Neural progenitor cell (in vitro differentiated cells): ENCODE data around the gene ATP11A. TPM values are rescaled to one million over a fixed set of nuclear protein-coding genes. Genes with fewer than 3 reads are reported as not detected.
A peak's percentile ranks its signal among the peaks of the same experiment; 100 is the strongest.

Experiments
- DNase-seq: peaks from one replicate; pipeline ENCODE4 v3.0.0-alpha.2; 2016; ENCODE audit warnings: low spot score
- H2AFZ ChIP-seq: fragments of 200-600 bp; sonication (generic); replicated peaks from 2 replicates; pipeline ENCODE4 v1.6.1; 2016; ENCODE audit warnings: antibody characterized with exemption
- H3F3A ChIP-seq: fragments of 200-600 bp; sonication (generic); 2 replicates; pipeline ENCODE4 v1.6.1; 2016; ENCODE audit warnings: antibody characterized with exemption, low read depth
- H3K27ac ChIP-seq: fragments of 200-600 bp; sonication (generic); 2 replicates; pipeline ENCODE4 v1.5.1; 2016; ENCODE audit warnings: mild to moderate bottlenecking
- H3K27me3 ChIP-seq: fragments of 200-600 bp; sonication (generic); 2 replicates; pipeline ENCODE4 v1.6.1; 2016; ENCODE audit warnings: mild to moderate bottlenecking, moderate library complexity
- H3K36me3 ChIP-seq: fragments of 200-600 bp; sonication (generic); 2 replicates; pipeline ENCODE4 v1.5.1; 2016
- H3K4me1 ChIP-seq: fragments of 200-600 bp; sonication (generic); 2 replicates; pipeline ENCODE4 v1.6.1; 2016; ENCODE audit warnings: mixed run types
- H3K4me2 ChIP-seq: fragments of 200-600 bp; sonication (generic); 2 replicates; pipeline ENCODE4 v1.6.1; 2016
- H3K4me3 ChIP-seq: fragments of 200-600 bp; sonication (generic); 2 replicates; pipeline ENCODE4 v1.5.1; 2016
- H3K79me2 ChIP-seq: fragments of 200-600 bp; sonication (generic); 2 replicates; pipeline ENCODE4 v1.6.1; 2016; ENCODE audit warnings: low read depth
- H3K9ac ChIP-seq: fragments of 200-600 bp; sonication (generic); 2 replicates; pipeline ENCODE4 v1.6.1; 2016
- H3K9me3 ChIP-seq: fragments of 200-600 bp; sonication (generic); 2 replicates; pipeline ENCODE4 v1.5.1; 2016; ENCODE audit warnings: low read depth
- H4K20me1 ChIP-seq: fragments of 200-600 bp; sonication (generic); 2 replicates; pipeline ENCODE4 v1.6.1; 2016; ENCODE audit warnings: low read depth
- H3K27ac Mint-ChIP-seq: 3 replicates; pipeline ENCODE4 v1.8.0; 2021; ENCODE audit warnings: mixed read lengths
- H3K27me3 Mint-ChIP-seq: 2 replicates; pipeline ENCODE4 v1.8.0; 2022; ENCODE audit warnings: low read depth, mild to moderate bottlenecking, inconsistent platforms, moderate library complexity, mixed read lengths; ENCODE audit not compliant: insufficient read depth
- H3K36me3 Mint-ChIP-seq: 3 replicates; pipeline ENCODE4 v1.8.0; 2021; ENCODE audit warnings: mixed read lengths
- H3K4me1 Mint-ChIP-seq: 3 replicates; pipeline ENCODE4 v1.8.0; 2021; ENCODE audit warnings: mixed read lengths
- H3K4me3 Mint-ChIP-seq: 3 replicates; pipeline ENCODE4 v1.8.0; 2021; ENCODE audit warnings: mild to moderate bottlenecking, moderate library complexity, mixed read lengths
- H3K9me3 Mint-ChIP-seq: 3 replicates; pipeline ENCODE4 v1.8.0; 2020; ENCODE audit warnings: mixed read lengths
- EZH2 ChIP-seq: fragments of 200-600 bp; sonication (generic); IDR thresholded peaks from 2 replicates; pipeline ENCODE4 v1.6.1; 2017; ENCODE audit warnings: antibody characterized with exemption, mild to moderate bottlenecking, moderate library complexity
- EZH2phosphoT487 ChIP-seq: fragments of 200-600 bp; sonication (generic); IDR thresholded peaks from 2 replicates; pipeline ENCODE4 v1.6.1; 2017; ENCODE audit warnings: antibody characterized with exemption
- total RNA-seq: library from RNA; depleted of rRNA; stranded (reverse); fragments of >200 nt; gene quantifications from 2 replicates; pipeline ENCODE4 v1.2.3, GENCODE V29; 2015; ENCODE audit warnings: low replicate concordance
- TF ChIP-seq, protein P1 (sequence below): fragments of 200-600 bp; sonication (generic); IDR thresholded peaks from 2 replicates; pipeline ENCODE4 v1.5.1; 2017; ENCODE audit warnings: antibody characterized with exemption, mild to moderate bottlenecking

Gene ATP11A
- total RNA-seq, 1 donor from 2014 or later, result 12.6 TPM

DNA sequence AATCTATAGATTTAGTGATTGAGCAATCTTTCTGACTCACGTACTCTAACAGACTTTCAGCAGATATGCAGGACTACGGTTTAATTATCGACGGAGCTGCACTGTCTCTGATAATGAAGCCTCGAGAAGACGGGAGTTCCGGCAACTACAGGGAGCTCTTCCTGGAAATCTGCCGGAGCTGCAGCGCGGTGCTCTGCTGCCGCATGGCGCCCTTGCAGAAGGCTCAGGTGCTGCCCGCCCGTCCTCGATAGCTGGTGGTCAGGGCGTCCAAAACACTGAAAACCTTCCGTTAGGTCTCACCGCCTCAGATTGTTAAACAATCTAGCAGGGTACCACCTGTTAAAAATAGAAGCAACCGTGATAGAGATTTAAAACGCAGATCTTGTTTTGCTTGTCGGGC is 166.0 kb downstream of the ATP11A start:
- DNase-seq, result no peak
- H3K27me3 Mint-ChIP-seq, result no peaks in the 10 kb centered on the region
- peaks cover 20% of the 10 kb centered on the region for H3K36me3 Mint-ChIP-seq

DNA sequence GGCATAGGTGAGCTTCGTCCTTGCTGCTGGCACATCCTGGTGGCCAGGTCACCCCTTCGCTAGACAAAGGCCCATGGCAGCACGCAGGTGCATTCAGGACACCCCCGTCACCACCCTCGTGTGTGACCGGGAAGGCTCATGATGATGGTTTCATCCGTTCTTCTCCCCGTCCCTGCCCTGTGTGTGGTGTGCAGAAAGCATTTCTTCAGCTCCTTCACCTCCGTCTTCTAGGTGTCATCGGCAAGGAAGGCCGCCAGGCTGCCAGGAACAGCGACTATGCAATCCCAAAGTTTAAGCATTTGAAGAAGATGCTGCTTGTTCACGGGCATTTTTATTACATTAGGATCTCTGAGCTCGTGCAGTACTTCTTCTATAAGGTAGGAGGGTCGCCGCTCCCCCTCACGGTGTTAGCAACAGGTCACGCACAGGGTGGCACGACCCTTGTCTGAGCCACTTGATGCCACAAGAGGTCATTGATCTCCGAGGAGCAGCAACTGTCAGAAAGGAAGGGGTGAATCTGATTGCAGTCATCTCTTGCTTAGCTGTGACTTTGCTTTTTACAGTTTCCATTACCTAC is 168.2 kb downstream of the ATP11A start:
- Mint-ChIP-seq H3K27me3 (peaks cover 3% of the 10 kb centered on the region), H3K36me3 (peaks cover 16% of the 10 kb centered on the region), H3K4me1 (peaks cover 14% of the 10 kb centered on the region), H3K4me3 (no peak overlapping the region), H3K9me3 (no peaks in the 10 kb centered on the region), H3K27ac (no peak overlapping the region)
- no peak for DNase-seq
- H3K4me1 ChIP-seq, result no peaks in the 10 kb centered on the region
- H3K9ac ChIP-seq, result no peak overlapping the region
- TF ChIP-seq EZH2phosphoT487 (no peak), EZH2 (no peak)
- TF ChIP-seq, protein P1, sequence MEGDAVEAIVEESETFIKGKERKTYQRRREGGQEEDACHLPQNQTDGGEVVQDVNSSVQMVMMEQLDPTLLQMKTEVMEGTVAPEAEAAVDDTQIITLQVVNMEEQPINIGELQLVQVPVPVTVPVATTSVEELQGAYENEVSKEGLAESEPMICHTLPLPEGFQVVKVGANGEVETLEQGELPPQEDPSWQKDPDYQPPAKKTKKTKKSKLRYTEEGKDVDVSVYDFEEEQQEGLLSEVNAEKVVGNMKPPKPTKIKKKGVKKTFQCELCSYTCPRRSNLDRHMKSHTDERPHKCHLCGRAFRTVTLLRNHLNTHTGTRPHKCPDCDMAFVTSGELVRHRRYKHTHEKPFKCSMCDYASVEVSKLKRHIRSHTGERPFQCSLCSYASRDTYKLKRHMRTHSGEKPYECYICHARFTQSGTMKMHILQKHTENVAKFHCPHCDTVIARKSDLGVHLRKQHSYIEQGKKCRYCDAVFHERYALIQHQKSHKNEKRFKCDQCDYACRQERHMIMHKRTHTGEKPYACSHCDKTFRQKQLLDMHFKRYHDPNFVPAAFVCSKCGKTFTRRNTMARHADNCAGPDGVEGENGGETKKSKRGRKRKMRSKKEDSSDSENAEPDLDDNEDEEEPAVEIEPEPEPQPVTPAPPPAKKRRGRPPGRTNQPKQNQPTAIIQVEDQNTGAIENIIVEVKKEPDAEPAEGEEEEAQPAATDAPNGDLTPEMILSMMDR, result no peak
- no peak overlapping the region for H3K27ac ChIP-seq
- H3F3A ChIP-seq, result no peaks in the 10 kb centered on the region
- H3K4me2 ChIP-seq, result no peak overlapping the region
- no peaks in the 10 kb centered on the region for H3K36me3 ChIP-seq
- no peak overlapping the region for H3K4me3 ChIP-seq
- H2AFZ ChIP-seq, result no peak overlapping the region
- H3K27me3 ChIP-seq, result no peaks in the 10 kb centered on the region
- H3K9me3 ChIP-seq, result no peaks in the 10 kb centered on the region
- no peaks in the 10 kb centered on the region for H3K79me2 ChIP-seq
- no peaks in the 10 kb centered on the region for H4K20me1 ChIP-seq

More for the DNA sequence above, 166.0 kb downstream of the ATP11A start:
- peaks cover 15% of the 10 kb centered on the region for H3K4me1 Mint-ChIP-seq
- Histone ChIP-seq H3K9me3 (no peaks in the 10 kb centered on the region), H3K36me3 (no peaks in the 10 kb centered on the region), H3K4me1 (no peaks in the 10 kb centered on the region), H3K27me3 (no peaks in the 10 kb centered on the region), H3K4me2 (no peak overlapping the region), H3K4me3 (no peak overlapping the region), H3K27ac (no peak overlapping the region), H3F3A (no peaks in the 10 kb centered on the region), H3K79me2 (no peaks in the 10 kb centered on the region), H4K20me1 (no peaks in the 10 kb centered on the region), H3K9ac (no peak overlapping the region), H2AFZ (no peak overlapping the region)
- H3K27ac Mint-ChIP-seq, result no peak overlapping the region
- no peak for TF ChIP-seq EZH2
- TF ChIP-seq, protein P1, result no peak
- TF ChIP-seq EZH2phosphoT487, result no peak
- no peaks in the 10 kb centered on the region for H3K9me3 Mint-ChIP-seq
- H3K4me3 Mint-ChIP-seq, result no peak overlapping the region

DNA sequence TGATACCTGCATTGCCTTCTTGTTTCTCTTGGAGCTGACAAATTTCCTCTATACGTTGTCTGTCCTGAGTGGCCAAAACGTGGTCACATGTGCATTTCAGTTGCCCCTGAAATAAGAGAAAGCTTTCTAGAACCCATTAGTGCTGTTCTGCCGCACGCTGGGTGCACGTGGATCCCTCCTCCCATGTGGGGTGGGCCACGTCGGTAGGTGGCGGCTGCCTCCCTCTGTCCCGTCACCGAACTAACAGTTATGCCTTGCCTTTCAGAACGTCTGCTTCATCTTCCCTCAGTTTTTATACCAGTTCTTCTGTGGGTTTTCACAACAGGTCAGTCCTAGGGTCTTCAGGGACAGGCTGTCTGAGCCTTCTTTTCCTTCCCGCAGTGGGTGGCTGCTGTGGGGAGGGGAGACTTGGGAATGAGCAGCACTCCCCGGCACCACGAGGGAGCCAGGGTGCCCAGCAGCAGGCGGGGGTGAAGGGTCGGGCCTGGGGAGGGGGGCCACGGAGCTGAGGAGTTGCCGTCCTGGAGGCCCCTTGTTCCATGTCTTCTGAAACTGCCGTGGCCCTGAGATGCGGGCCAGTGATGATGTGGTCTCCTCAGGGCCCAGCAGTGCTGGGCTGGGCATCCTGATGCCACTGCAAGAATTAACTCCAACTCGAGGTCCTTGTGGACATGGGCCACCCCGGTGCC is 169.4 kb downstream of the ATP11A start:
- Histone ChIP-seq H3K4me1 (no peaks in the 10 kb centered on the region), H2AFZ (no peak overlapping the region), H4K20me1 (no peaks in the 10 kb centered on the region), H3K27me3 (no peaks in the 10 kb centered on the region), H3K79me2 (no peaks in the 10 kb centered on the region), H3K9me3 (no peaks in the 10 kb centered on the region), H3K36me3 (no peaks in the 10 kb centered on the region), H3K9ac (no peak overlapping the region), H3K27ac (no peak overlapping the region), H3F3A (no peaks in the 10 kb centered on the region), H3K4me2 (no peak overlapping the region), H3K4me3 (no peak overlapping the region)
- Mint-ChIP-seq H3K27me3 (peaks cover 3% of the 10 kb centered on the region), H3K27ac (peak overlapping the region; percentile 18), H3K9me3 (no peaks in the 10 kb centered on the region), H3K4me1 (peaks cover 14% of the 10 kb centered on the region), H3K36me3 (peaks cover 13% of the 10 kb centered on the region), H3K4me3 (no peak overlapping the region)
- DNase-seq, result no peak
- TF ChIP-seq, protein P1, result no peak
- no peak for TF ChIP-seq EZH2
